Measurements from ENCODE around the gene ITSN1. TPM values are rescaled to one million over a fixed set of nuclear protein-coding genes. Genes with fewer than 3 reads are reported as not detected.

The ITSN1 gene
- total RNA-seq, 2 experiments from 2014 or later: 1.6 to 1.7 TPM

- ChIA-PET POLR2A (no interaction called here), CTCF (no interaction called here)
- no peaks in the 10 kb centered on the region for H3K27me3 Mint-ChIP-seq (ENCODE audit: low read depth)
- DNase-seq (no peak), ATAC-seq (no peak)
- no peaks in the 10 kb centered on the region for H3K36me3 Mint-ChIP-seq (ENCODE audit: low read depth)
- H3K27ac Mint-ChIP-seq: no peak overlapping the region
- H3K4me3 Mint-ChIP-seq: no peak overlapping the region
- no peaks in the 10 kb centered on the region for H3K9me3 Mint-ChIP-seq (ENCODE audit: insufficient read depth)
- H3K4me1 Mint-ChIP-seq (ENCODE audit: low read depth): no peaks in the 10 kb centered on the region
These were observed 171.6 kb downstream of the ITSN1 start for GRCh38 chr21:33813832-33814365.

GRCh38 chr21:33815143-33815707 lies 172.9 kb downstream of the ITSN1 start:
- Mint-ChIP-seq H3K36me3 (ENCODE audit: low read depth) (no peaks in the 10 kb centered on the region), H3K27me3 (ENCODE audit: low read depth) (no peaks in the 10 kb centered on the region), H3K4me1 (ENCODE audit: low read depth) (no peaks in the 10 kb centered on the region), H3K27ac (no peak overlapping the region), H3K4me3 (no peak overlapping the region), H3K9me3 (ENCODE audit: insufficient read depth) (no peaks in the 10 kb centered on the region)
- DNase-seq (no peak), ATAC-seq (no peak)
- POLR2A ChIA-PET: no interaction called here
- CTCF ChIA-PET: no interaction called here

- no peaks in the 10 kb centered on the region for H3K4me1 Mint-ChIP-seq (ENCODE audit: low read depth)
- no peaks in the 10 kb centered on the region for H3K36me3 Mint-ChIP-seq (ENCODE audit: low read depth)
- H3K9me3 Mint-ChIP-seq (ENCODE audit: insufficient read depth): no peaks in the 10 kb centered on the region
- H3K27me3 Mint-ChIP-seq (ENCODE audit: low read depth): no peaks in the 10 kb centered on the region
- ChIA-PET POLR2A (no interaction called here), CTCF (no interaction called here)
- H3K4me3 Mint-ChIP-seq: no peak overlapping the region
- H3K27ac Mint-ChIP-seq: no peak overlapping the region
- DNase-seq (no peak), ATAC-seq (no peak)
These were observed 173.9 kb downstream of the ITSN1 start for GRCh38 chr21:33816174-33816573.

DNA sequence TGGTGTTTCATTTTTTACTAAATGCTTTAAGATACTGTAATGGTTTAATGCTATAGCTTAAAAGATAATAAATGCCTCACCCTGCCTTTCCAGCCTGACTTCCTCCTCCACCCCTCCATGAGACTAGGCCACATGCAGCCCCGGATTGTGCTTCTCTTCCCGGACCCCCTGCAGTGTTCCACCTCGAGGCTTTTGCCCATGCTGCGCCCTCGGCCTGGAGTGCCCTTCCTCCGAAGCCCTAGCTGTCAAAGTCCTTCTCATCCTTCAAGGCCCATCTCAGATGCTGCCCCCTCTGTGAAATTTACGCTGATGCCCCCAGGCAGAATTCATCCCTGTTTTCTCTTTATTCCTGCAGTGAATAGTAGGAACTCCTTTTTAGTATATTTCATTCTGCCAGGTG lies 174.8 kb downstream of the ITSN1 start:
- POLR2A ChIA-PET: no interaction called here
- H3K4me3 Mint-ChIP-seq: no peak overlapping the region

DNA sequence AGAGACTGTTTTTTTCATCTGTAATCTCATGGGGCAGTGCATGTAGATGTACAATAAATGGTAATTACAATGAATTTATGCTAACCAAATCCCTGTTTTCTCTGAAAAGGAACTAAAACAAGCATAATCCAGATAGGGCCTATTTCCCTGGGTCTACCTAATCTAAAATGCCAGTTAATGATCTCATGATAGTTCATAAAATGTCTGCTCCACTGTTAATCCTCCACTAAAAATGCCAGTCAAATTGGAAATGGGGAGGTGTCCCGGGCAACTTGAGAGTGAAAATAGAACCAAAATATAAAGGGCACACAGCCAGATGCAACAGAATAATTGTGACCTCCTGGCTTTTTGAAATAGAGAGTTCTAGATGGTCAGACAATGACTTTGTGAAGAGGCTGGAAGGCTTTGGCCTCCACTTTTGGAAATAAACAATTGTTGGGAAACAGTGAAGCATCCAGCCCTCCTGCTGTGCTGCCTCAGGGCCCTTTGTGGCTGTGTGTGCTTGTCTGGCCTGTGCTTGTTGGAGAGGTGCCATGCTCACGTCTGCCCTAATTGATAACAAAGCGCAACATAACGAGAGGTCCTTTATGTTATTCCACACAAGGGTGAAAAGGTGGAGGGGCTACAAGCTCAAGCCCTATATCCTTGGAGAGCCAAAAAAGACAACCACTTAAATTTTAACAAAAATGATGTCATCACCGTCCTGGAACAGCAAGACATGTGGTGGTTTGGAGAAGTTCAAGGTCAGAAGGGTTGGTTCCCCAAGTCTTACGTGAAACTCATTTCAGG lies 175.6 kb downstream of the ITSN1 start:
- Mint-ChIP-seq H3K36me3 (ENCODE audit: low read depth) (no peaks in the 10 kb centered on the region), H3K9me3 (ENCODE audit: insufficient read depth) (no peaks in the 10 kb centered on the region), H3K27me3 (ENCODE audit: low read depth) (no peaks in the 10 kb centered on the region), H3K27ac (no peak overlapping the region), H3K4me3 (no peak overlapping the region), H3K4me1 (ENCODE audit: low read depth) (no peaks in the 10 kb centered on the region)
- CTCF ChIA-PET: no interaction called here
- DNase-seq (no peak), ATAC-seq (no peak)
- POLR2A ChIA-PET: no interaction called here

More for the DNA sequence above, 174.8 kb downstream of the ITSN1 start:
- ATAC-seq (no peak), DNase-seq (no peak)
- H3K36me3 Mint-ChIP-seq (ENCODE audit: low read depth): no peaks in the 10 kb centered on the region
- H3K27me3 Mint-ChIP-seq (ENCODE audit: low read depth): no peaks in the 10 kb centered on the region
- H3K27ac Mint-ChIP-seq: no peak overlapping the region
- CTCF ChIA-PET: interaction anchor here (0.5 kb wide), 1 partner anchor 203 kb away, joined by 4 read pairs; no protein-coding TSS in a partner anchor
- H3K4me1 Mint-ChIP-seq (ENCODE audit: low read depth): no peaks in the 10 kb centered on the region
- no peaks in the 10 kb centered on the region for H3K9me3 Mint-ChIP-seq (ENCODE audit: insufficient read depth)

- CTCF ChIA-PET: interaction anchor here (0.6 kb wide), 1 partner anchor 91 kb away, joined by 3 read pairs; no protein-coding TSS in a partner anchor
These were observed 178.0 kb downstream of the ITSN1 start for GRCh38 chr21:33820230-33820770.

DNA sequence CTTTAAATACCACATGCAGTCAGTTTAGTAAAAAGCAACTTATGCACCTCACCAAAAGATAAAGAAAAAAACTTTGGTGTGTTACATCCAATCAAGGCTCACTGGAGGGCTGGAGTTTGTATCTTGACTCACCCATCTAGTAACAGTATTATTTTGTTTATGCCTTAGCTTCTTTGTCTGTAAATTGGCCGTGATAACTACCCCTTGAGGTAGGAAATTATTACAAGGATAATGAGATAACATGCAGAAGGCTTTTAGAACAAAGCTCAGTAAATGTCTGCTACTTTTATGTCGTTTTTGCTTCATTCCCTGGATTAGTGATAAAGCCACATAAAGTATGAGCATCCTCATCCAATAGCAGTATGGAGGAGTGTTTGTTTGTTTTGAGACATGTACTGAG lies 178.5 kb downstream of the ITSN1 start:
- ChIA-PET POLR2A (interaction anchor here (0.7 kb wide), 1 partner anchor 22 kb away, joined by 4 read pairs; no protein-coding TSS in a partner anchor), CTCF (no interaction called here)
- peaks cover 2% of the 10 kb centered on the region for H3K27me3 Mint-ChIP-seq (ENCODE audit: low read depth)
- H3K36me3 Mint-ChIP-seq (ENCODE audit: low read depth): no peaks in the 10 kb centered on the region
- no peak overlapping the region for H3K4me3 Mint-ChIP-seq
- no peak for ATAC-seq
- H3K4me1 Mint-ChIP-seq (ENCODE audit: low read depth): no peaks in the 10 kb centered on the region
- H3K9me3 Mint-ChIP-seq (ENCODE audit: insufficient read depth): no peaks in the 10 kb centered on the region
- no peak overlapping the region for H3K27ac Mint-ChIP-seq
- DNase-seq: no peak

More at GRCh38 chr21:33820230-33820770, 178.0 kb downstream of the ITSN1 start:
- POLR2A ChIA-PET: interaction anchor here (0.7 kb wide), 1 partner anchor 23 kb away, joined by 4 read pairs; no protein-coding TSS in a partner anchor
- H3K4me1 Mint-ChIP-seq (ENCODE audit: low read depth): no peaks in the 10 kb centered on the region
- ATAC-seq: no peak
- H3K4me3 Mint-ChIP-seq: no peak overlapping the region
- H3K27ac Mint-ChIP-seq: no peak overlapping the region
- no peaks in the 10 kb centered on the region for H3K9me3 Mint-ChIP-seq (ENCODE audit: insufficient read depth)
- DNase-seq: no peak
- no peaks in the 10 kb centered on the region for H3K36me3 Mint-ChIP-seq (ENCODE audit: low read depth)
- peaks cover 2% of the 10 kb centered on the region for H3K27me3 Mint-ChIP-seq (ENCODE audit: low read depth)

GRCh38 chr21:33821503-33822322 lies 179.4 kb downstream of the ITSN1 start:
- no peak overlapping the region for H3K27ac Mint-ChIP-seq
- peaks cover 2% of the 10 kb centered on the region for H3K27me3 Mint-ChIP-seq (ENCODE audit: low read depth)
- CTCF ChIA-PET: no interaction called here
- POLR2A ChIA-PET: no interaction called here
- ATAC-seq: no peak
- H3K36me3 Mint-ChIP-seq (ENCODE audit: low read depth): no peaks in the 10 kb centered on the region
- H3K4me1 Mint-ChIP-seq (ENCODE audit: low read depth): no peaks in the 10 kb centered on the region
- no peak overlapping the region for H3K4me3 Mint-ChIP-seq
- DNase-seq: no peak
- no peaks in the 10 kb centered on the region for H3K9me3 Mint-ChIP-seq (ENCODE audit: insufficient read depth)

DNA sequence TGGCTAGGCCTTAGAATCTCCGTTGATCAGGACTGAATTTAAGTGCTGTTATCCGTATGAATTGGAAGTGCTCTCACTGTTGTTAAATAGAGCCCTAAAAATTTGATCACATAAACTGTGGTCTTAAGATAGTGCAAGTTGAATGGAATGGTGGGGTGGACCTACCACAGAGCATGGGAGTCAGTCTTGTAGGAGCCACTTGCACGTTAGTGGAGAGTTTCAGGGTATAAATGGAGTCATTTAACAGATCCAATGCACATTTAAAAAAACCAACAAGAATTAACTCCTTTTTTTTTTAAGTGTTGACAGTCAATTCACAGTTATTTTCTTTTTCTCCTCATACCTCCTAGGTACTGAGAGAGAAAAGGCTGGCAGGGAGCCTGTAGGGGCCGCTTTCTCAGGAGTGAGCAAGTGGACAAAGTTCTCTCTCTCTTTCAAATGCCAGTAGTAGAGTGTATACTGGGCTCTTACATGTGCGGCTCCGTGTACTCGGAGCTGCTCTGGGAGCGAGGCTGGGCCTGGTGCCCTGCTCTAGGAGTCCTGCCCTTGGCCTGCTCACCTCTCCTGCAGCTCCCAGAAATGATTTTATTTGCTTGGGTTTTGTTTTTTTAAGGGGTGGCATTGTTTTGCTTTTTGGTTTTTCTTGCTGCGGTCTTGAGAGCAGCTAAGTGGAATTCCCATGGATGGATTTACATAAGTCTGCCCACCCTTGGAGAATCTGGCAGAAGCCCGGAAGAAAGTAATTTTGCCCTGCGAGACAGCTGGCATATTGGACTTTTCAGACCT lies 182.0 kb downstream of the ITSN1 start:
- DNase-seq (no peak), ATAC-seq (no peak)
- no peaks in the 10 kb centered on the region for H3K4me1 Mint-ChIP-seq (ENCODE audit: low read depth)
- no peaks in the 10 kb centered on the region for H3K36me3 Mint-ChIP-seq (ENCODE audit: low read depth)
- ChIA-PET CTCF (no interaction called here), POLR2A (no interaction called here)
- no peak overlapping the region for H3K4me3 Mint-ChIP-seq
- H3K27ac Mint-ChIP-seq: no peak overlapping the region
- no peaks in the 10 kb centered on the region for H3K9me3 Mint-ChIP-seq (ENCODE audit: insufficient read depth)
- peaks cover 2% of the 10 kb centered on the region for H3K27me3 Mint-ChIP-seq (ENCODE audit: low read depth)

DNA sequence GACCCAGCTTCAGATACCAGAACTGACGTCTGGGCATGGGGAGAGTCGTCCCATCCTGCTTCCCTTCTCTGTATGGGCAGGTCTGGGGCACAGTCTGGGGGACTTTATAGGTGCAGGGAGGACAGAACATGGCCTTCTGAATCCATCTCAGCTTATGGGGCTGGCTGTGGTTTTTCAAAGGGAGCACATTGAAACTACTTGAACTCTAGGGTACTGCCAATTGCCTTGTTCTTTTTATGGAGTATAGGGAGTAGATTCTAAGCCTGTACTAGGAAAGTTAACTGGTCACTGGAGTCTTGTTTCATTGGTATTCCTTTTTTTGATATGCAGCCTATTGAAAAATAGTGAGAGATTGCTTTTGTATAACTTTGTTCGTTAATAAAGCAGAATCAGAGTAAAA lies 183.1 kb downstream of the ITSN1 start:
- Mint-ChIP-seq H3K9me3 (ENCODE audit: insufficient read depth) (no peaks in the 10 kb centered on the region), H3K36me3 (ENCODE audit: low read depth) (no peaks in the 10 kb centered on the region), H3K27ac (no peak overlapping the region), H3K4me3 (no peak overlapping the region), H3K27me3 (ENCODE audit: low read depth) (peaks cover 2% of the 10 kb centered on the region), H3K4me1 (ENCODE audit: low read depth) (no peaks in the 10 kb centered on the region)
- ATAC-seq (no peak), DNase-seq (no peak)
- ChIA-PET POLR2A (no interaction called here), CTCF (no interaction called here)

DNA sequence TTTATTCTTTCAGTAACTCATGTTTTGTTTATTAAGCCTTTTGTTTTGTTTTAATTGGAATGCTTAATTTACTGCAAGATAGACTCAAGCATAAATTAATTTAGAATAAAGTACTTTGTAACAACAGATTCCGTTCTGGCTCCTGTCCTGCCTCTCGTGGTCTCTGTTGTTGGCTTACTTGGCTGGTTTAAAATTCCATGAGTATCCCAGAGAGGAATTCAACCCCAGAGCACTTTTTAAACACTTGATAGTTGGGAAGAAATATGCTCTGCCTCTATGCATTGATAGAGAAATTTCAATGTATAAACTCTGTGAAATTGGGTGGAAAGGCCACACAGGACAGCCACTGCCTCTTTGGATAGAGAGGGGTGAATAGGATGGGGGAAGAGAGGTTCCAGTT lies 183.6 kb downstream of the ITSN1 start:
- ChIA-PET POLR2A (no interaction called here), CTCF (no interaction called here)
- no peak for ATAC-seq
- no peak for DNase-seq
- Mint-ChIP-seq H3K4me3 (no peak overlapping the region), H3K4me1 (ENCODE audit: low read depth) (no peaks in the 10 kb centered on the region), H3K36me3 (ENCODE audit: low read depth) (no peaks in the 10 kb centered on the region), H3K9me3 (ENCODE audit: insufficient read depth) (no peaks in the 10 kb centered on the region), H3K27ac (no peak overlapping the region), H3K27me3 (ENCODE audit: low read depth) (peaks cover 2% of the 10 kb centered on the region)
